ENCODE measurements around the gene UBASH3B. TPM values are rescaled to one million over a fixed set of nuclear protein-coding genes. Genes with fewer than 3 reads are reported as not detected.

The UBASH3B gene
- total RNA-seq, 1 experiment from 2014 or later, result 81.9 TPM

DNA sequence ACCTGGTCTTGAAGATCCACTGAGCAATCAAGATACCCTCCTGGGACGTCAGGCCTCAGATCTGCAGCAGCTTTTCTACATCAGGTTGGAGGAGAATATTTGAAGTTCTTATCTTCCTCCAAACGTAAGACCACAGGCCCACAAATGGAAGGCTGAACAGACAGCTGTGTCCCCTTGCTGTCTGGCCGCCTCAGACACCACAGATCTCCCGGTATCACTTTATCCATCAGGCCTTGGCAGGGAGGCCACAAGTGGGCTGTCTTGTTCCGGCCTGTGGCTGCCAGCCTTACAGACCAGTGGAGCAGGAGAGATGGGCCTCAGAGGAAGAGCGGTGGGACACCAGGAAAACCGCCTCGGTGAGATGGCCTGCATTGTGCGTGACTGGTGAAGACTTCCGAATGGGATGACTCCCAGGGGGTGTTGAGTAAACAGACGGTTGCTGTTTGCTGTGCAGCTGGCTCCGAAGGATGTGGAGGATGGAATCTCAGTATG, 15.9 kb downstream of the UBASH3B start:
- Histone ChIP-seq H3K9me2 (ENCODE audit: insufficient read depth) (no peaks in the 10 kb centered on the region), H3K36me3 (ENCODE audit: low read depth) (peaks cover 50% of the 10 kb centered on the region), H3K4me3 (no peak overlapping the region), H3K27me3 (ENCODE audit: insufficient read depth, low read depth) (no peaks in the 10 kb centered on the region), H3F3A (ENCODE audit: insufficient read depth, low read depth) (peaks cover 93% of the 10 kb centered on the region), H4K20me1 (ENCODE audit: insufficient read depth) (no peaks in the 10 kb centered on the region), H3K4me2 (no peak overlapping the region), H3K79me2 (ENCODE audit: low read depth) (peaks cover 99% of the 10 kb centered on the region), H3K9me3 (ENCODE audit: insufficient read depth, low read depth) (no peaks in the 10 kb centered on the region; the same call in 1 of the 2 replicates), H3K4me1 (replicated peaks; ENCODE audit: insufficient read depth) (peaks cover 90% of the 10 kb centered on the region), H2AFZ (no peak overlapping the region), H3K27ac (peak overlapping the region; percentile 24)
- DNase-seq, result no peak
- BruUV-seq (replicated peaks), result no TSS peak
- ChIA-PET POLR2A (ENCODE audit: unreplicated experiment) (no interaction called here), CTCF (interaction anchor here (0.5 kb wide), 1 partner anchor 182 kb away, joined by 4 read pairs; no protein-coding TSS in a partner anchor)
- intact Hi-C loops (cut with micrococcal nuclease; ENCODE audit: unreplicated experiment), result no loop called here
- TF ChIP-seq CTCF (conservative IDR thresholded peaks at IDR 0.05) (no peak), EZH2 (IDR thresholded peaks at IDR 0.05; ENCODE audit: low read depth) (no peak)

- Histone ChIP-seq H3K79me2 (ENCODE audit: low read depth) (peaks cover 95% of the 10 kb centered on the region), H3K4me2 (peak overlapping the region; percentile 43), H3F3A (ENCODE audit: insufficient read depth, low read depth) (peaks cover 93% of the 10 kb centered on the region), H4K20me1 (ENCODE audit: insufficient read depth) (no peaks in the 10 kb centered on the region), H3K27ac (peak overlapping the region; percentile 91), H3K4me1 (replicated peaks; ENCODE audit: insufficient read depth) (peaks cover 90% of the 10 kb centered on the region), H3K9me2 (ENCODE audit: insufficient read depth) (no peaks in the 10 kb centered on the region), H3K9me3 (ENCODE audit: insufficient read depth, low read depth) (no peaks in the 10 kb centered on the region; the same call in 1 of the 2 replicates), H3K27me3 (ENCODE audit: insufficient read depth, low read depth) (no peaks in the 10 kb centered on the region), H3K4me3 (no peak overlapping the region), H2AFZ (no peak overlapping the region), H3K36me3 (ENCODE audit: low read depth) (peaks cover 41% of the 10 kb centered on the region)
- BruUV-seq (replicated peaks), result no TSS peak
- TF ChIP-seq CTCF (conservative IDR thresholded peaks at IDR 0.05) (no peak), EZH2 (IDR thresholded peaks at IDR 0.05; ENCODE audit: low read depth) (no peak)
- ChIA-PET POLR2A (ENCODE audit: unreplicated experiment) (no interaction called here), CTCF (interaction anchor here (1.5 kb wide), 1 partner anchor 17 kb away, joined by 6 read pairs; the partner anchor contains the start of gene UBASH3B)
- intact Hi-C loops (cut with micrococcal nuclease; ENCODE audit: unreplicated experiment), result no loop called here
- no peak for DNase-seq
Observed at GRCh38 chr11:122672892-122673291, 17.4 kb downstream of the UBASH3B start.

DNA sequence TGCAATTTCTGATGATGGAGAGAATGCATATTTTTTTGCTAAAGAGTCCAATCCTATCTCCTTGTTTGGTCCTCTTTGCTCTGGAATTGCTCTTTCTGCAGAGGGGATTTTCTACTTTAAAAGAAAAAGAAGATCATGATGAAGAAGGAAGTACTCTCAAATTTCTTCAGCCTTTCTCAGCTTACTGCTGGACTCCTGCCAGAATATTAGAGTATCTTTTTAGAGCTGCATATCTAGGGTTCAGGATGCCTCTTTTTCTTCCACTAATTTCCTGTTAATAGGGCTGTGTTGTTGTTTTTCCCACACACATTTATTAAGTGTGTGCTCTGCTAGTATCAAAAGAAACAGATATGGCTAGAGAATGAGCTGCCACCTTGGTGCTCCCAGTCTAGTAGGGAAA, 18.2 kb downstream of the UBASH3B start:
- ChIA-PET CTCF (interaction anchor here (0.7 to 1.5 kb wide), 2 partner anchors 18 to 44 kb away, joined by 3 to 6 read pairs; partner anchors contain the start of gene UBASH3B), POLR2A (ENCODE audit: unreplicated experiment) (interaction anchor here (0.7 to 0.9 kb wide), 2 partner anchors 19 to 183 kb away, joined by 3 to 7 read pairs; no protein-coding TSS in a partner anchor)
- peak overlapping the region; percentile 43 for H3K4me2 ChIP-seq
- intact Hi-C loops (cut with micrococcal nuclease; ENCODE audit: unreplicated experiment), result no loop called here
- peak overlapping the region; percentile 91 for H3K27ac ChIP-seq
- H3K9me3 ChIP-seq (ENCODE audit: insufficient read depth, low read depth), result no peaks in the 10 kb centered on the region; the same call in 1 of the 2 replicates
- H3K9me2 ChIP-seq (ENCODE audit: insufficient read depth), result no peaks in the 10 kb centered on the region
- H3K36me3 ChIP-seq (ENCODE audit: low read depth), result peaks cover 38% of the 10 kb centered on the region
- no peak for TF ChIP-seq CTCF (conservative IDR thresholded peaks at IDR 0.05)
- TF ChIP-seq EZH2 (IDR thresholded peaks at IDR 0.05; ENCODE audit: low read depth), result no peak
- no peak overlapping the region for H2AFZ ChIP-seq
- BruUV-seq (replicated peaks), result no TSS peak
- peaks cover 90% of the 10 kb centered on the region for H3K4me1 ChIP-seq (replicated peaks; ENCODE audit: insufficient read depth)
- peak in 1 of 2 experiments; percentile 73 for DNase-seq
- no peaks in the 10 kb centered on the region for H3K27me3 ChIP-seq (ENCODE audit: insufficient read depth, low read depth)
- no peaks in the 10 kb centered on the region for H4K20me1 ChIP-seq (ENCODE audit: insufficient read depth)
- no peak overlapping the region for H3K4me3 ChIP-seq
- H3K79me2 ChIP-seq (ENCODE audit: low read depth), result peaks cover 95% of the 10 kb centered on the region
- peaks cover 92% of the 10 kb centered on the region for H3F3A ChIP-seq (ENCODE audit: insufficient read depth, low read depth)

All from PC-9 (cell line).